Measurements from ENCODE around the gene SHROOM4. TPM values are rescaled to one million over a fixed set of nuclear protein-coding genes. Genes with fewer than 3 reads are reported as not detected.

The SHROOM4 gene, protein sequence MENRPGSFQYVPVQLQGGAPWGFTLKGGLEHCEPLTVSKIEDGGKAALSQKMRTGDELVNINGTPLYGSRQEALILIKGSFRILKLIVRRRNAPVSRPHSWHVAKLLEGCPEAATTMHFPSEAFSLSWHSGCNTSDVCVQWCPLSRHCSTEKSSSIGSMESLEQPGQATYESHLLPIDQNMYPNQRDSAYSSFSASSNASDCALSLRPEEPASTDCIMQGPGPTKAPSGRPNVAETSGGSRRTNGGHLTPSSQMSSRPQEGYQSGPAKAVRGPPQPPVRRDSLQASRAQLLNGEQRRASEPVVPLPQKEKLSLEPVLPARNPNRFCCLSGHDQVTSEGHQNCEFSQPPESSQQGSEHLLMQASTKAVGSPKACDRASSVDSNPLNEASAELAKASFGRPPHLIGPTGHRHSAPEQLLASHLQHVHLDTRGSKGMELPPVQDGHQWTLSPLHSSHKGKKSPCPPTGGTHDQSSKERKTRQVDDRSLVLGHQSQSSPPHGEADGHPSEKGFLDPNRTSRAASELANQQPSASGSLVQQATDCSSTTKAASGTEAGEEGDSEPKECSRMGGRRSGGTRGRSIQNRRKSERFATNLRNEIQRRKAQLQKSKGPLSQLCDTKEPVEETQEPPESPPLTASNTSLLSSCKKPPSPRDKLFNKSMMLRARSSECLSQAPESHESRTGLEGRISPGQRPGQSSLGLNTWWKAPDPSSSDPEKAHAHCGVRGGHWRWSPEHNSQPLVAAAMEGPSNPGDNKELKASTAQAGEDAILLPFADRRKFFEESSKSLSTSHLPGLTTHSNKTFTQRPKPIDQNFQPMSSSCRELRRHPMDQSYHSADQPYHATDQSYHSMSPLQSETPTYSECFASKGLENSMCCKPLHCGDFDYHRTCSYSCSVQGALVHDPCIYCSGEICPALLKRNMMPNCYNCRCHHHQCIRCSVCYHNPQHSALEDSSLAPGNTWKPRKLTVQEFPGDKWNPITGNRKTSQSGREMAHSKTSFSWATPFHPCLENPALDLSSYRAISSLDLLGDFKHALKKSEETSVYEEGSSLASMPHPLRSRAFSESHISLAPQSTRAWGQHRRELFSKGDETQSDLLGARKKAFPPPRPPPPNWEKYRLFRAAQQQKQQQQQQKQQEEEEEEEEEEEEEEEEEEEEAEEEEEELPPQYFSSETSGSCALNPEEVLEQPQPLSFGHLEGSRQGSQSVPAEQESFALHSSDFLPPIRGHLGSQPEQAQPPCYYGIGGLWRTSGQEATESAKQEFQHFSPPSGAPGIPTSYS (N-terminal part only)
- total RNA-seq (2021) (3.4 to 7.1 TPM (median 3.5 TPM) in 3 replicates), Bru-seq, nascent RNA (percentile 53 among the genes with signal in this experiment)
- long read RNA-seq, experiment 1, partial matches to known transcripts = 2 of 7 reads
- long read RNA-seq, experiment 1, other reads (novel, unspliced or antisense) = 5 of 7 reads
- long read RNA-seq, experiment 2, partial matches to known transcripts = 0 of 6 reads
- long read RNA-seq, experiment 2, other reads (novel, unspliced or antisense) = 6 of 6 reads
- long read RNA-seq, experiment 3, partial matches to known transcripts = 0 of 1 reads
- long read RNA-seq, experiment 3, other reads (novel, unspliced or antisense) = 1 of 1 reads

DNA sequence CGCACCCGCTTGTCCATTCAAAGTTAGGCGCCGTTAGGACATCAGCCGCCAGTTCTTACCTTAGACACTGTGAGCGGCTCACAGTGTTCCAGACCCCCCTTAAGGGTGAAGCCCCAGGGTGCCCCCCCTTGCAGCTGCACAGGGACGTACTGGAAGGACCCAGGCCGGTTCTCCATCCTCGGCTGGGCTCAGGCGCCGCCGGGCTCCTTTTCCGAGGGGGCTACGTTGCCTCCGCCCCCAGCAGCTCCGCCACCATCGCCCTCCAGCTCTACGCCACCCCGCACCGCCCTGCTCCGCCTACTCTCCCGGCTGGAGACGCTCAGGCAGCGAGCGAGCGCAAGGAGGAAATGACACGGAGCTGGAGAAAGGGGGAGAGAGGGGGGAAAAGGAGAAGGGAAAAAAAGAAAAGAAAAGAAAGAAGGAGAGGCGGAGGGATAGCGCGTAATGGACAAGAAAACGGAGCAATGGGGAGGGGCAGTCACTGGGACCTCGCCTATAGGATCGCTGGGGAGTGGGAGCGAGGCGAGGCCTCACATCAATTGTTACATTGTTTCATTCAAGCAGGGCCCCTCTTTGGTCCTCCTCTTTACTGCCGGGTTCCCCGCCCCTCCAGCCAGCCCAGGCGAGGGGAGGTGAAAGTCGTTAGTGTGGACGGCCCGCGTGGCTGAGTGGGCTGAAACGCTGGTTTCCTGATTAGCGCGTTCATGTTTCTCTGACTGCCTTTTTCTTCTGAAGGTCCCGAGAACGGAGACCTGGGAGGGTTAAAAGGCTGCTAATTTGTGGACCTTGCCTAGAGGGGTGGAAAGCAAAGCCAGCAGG lies at the start of gene SHROOM4:
TSS of gene SHROOM4 (minus strand) at position 352 of the 819 bp plus-strand sequence. CDS start at position 176, 176 bp downstream.
- ChIA-PET CTCF (interaction anchor here (0.6 to 0.9 kb wide), 2 partner anchors 44 to 113 kb away, joined by 3 to 4 read pairs; no protein-coding TSS in a partner anchor), POLR2A (interaction anchor here (0.6 kb wide), 1 partner anchor 664 kb away, joined by 4 read pairs; no protein-coding TSS in a partner anchor)
- Mint-ChIP-seq H3K4me3 (peak within 1 kb of the TSS; percentile 81), H3K36me3 (no peaks in the 10 kb centered on the region; the same call in 1 of the 2 replicates), H3K27ac (peak within 1 kb of the TSS; percentile 60), H3K27me3 (ENCODE audit: low read depth) (peaks cover 6% of the 10 kb centered on the region; the same call in 1 of the 2 replicates), H3K4me1 (peaks cover 24% of the 10 kb centered on the region), H3K9me3 (no peaks in the 10 kb centered on the region)
- ATAC-seq (peak; percentile 90), DNase-seq (ENCODE audit: low spot score) (peak; percentile 64)
- TF ChIP-seq ZNF532 (CRISPR knock-in tag; IDR thresholded peaks at IDR 0.05; ENCODE audit: borderline replicate concordance) (no peak), ETV6 (CRISPR knock-in tag; IDR thresholded peaks at IDR 0.05) (0 out of 2 replicates have a peak, but pooled peaks have one; percentile 19), ZSCAN18 (CRISPR knock-in tag; IDR thresholded peaks at IDR 0.05) (no peak), NFYB (CRISPR knock-in tag; conservative IDR thresholded peaks at IDR 0.05; ENCODE audit: low read depth) (peak; percentile 61)
- TF ChIP-seq, protein P1, sequence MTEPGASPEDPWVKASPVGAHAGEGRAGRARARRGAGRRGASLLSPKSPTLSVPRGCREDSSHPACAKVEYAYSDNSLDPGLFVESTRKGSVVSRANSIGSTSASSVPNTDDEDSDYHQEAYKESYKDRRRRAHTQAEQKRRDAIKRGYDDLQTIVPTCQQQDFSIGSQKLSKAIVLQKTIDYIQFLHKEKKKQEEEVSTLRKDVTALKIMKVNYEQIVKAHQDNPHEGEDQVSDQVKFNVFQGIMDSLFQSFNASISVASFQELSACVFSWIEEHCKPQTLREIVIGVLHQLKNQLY (CRISPR knock-in tag; IDR thresholded peaks at IDR 0.05) = no peak

- Mint-ChIP-seq H3K9me3 (no peaks in the 10 kb centered on the region), H3K4me3 (no peak overlapping the region), H3K27ac (no peak overlapping the region), H3K4me1 (no peaks in the 10 kb centered on the region), H3K36me3 (no peaks in the 10 kb centered on the region), H3K27me3 (ENCODE audit: low read depth) (no peaks in the 10 kb centered on the region)
- ATAC-seq (no peak), DNase-seq (ENCODE audit: low spot score) (no peak)
- TF ChIP-seq RORB (CRISPR knock-in tag; IDR thresholded peaks at IDR 0.05) (no peak), GTF2I (CRISPR knock-in tag; conservative IDR thresholded peaks at IDR 0.05) (no peak), ATF1 (CRISPR knock-in tag; IDR thresholded peaks at IDR 0.05) (no peak), ZNF138 (CRISPR knock-in tag; conservative IDR thresholded peaks at IDR 0.05) (no peak), NFATC4 (CRISPR knock-in tag; IDR thresholded peaks at IDR 0.05) (no peak), ZNF416 (CRISPR knock-in tag; IDR thresholded peaks at IDR 0.05) (no peak), NFE2L1 (CRISPR knock-in tag; IDR thresholded peaks at IDR 0.05) (no peak)
- TF ChIP-seq, protein P2, sequence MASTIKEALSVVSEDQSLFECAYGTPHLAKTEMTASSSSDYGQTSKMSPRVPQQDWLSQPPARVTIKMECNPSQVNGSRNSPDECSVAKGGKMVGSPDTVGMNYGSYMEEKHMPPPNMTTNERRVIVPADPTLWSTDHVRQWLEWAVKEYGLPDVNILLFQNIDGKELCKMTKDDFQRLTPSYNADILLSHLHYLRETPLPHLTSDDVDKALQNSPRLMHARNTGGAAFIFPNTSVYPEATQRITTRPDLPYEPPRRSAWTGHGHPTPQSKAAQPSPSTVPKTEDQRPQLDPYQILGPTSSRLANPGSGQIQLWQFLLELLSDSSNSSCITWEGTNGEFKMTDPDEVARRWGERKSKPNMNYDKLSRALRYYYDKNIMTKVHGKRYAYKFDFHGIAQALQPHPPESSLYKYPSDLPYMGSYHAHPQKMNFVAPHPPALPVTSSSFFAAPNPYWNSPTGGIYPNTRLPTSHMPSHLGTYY (CRISPR knock-in tag; IDR thresholded peaks at IDR 0.05) = no peak
- TF ChIP-seq, protein P3, sequence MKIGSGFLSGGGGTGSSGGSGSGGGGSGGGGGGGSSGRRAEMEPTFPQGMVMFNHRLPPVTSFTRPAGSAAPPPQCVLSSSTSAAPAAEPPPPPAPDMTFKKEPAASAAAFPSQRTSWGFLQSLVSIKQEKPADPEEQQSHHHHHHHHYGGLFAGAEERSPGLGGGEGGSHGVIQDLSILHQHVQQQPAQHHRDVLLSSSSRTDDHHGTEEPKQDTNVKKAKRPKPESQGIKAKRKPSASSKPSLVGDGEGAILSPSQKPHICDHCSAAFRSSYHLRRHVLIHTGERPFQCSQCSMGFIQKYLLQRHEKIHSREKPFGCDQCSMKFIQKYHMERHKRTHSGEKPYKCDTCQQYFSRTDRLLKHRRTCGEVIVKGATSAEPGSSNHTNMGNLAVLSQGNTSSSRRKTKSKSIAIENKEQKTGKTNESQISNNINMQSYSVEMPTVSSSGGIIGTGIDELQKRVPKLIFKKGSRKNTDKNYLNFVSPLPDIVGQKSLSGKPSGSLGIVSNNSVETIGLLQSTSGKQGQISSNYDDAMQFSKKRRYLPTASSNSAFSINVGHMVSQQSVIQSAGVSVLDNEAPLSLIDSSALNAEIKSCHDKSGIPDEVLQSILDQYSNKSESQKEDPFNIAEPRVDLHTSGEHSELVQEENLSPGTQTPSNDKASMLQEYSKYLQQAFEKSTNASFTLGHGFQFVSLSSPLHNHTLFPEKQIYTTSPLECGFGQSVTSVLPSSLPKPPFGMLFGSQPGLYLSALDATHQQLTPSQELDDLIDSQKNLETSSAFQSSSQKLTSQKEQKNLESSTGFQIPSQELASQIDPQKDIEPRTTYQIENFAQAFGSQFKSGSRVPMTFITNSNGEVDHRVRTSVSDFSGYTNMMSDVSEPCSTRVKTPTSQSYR (CRISPR knock-in tag; IDR thresholded peaks at IDR 0.05) = no peak
- ChIA-PET POLR2A (no interaction called here), CTCF (interaction anchor here (0.7 kb wide), 2 partner anchors 192 to 1716 kb away, joined by 3 to 5 read pairs; no protein-coding TSS in a partner anchor)
These were observed 49.5 kb upstream of the SHROOM4 start for GRCh38 chrX:50863471-50863870.

All from WTC11 (cell line).